ENCODE results near the gene NEMF. TPM values are rescaled to one million over a fixed set of nuclear protein-coding genes. Genes with fewer than 3 reads are reported as not detected.
"Not testable (repeated sequence)": the region's sequence is repeated elsewhere in the genome, so short reads cannot be mapped to it uniquely, and the experiment has no call there.

Gene NEMF
- total RNA-seq, 1 experiment from 2014 or later = 57.7 TPM

DNA sequence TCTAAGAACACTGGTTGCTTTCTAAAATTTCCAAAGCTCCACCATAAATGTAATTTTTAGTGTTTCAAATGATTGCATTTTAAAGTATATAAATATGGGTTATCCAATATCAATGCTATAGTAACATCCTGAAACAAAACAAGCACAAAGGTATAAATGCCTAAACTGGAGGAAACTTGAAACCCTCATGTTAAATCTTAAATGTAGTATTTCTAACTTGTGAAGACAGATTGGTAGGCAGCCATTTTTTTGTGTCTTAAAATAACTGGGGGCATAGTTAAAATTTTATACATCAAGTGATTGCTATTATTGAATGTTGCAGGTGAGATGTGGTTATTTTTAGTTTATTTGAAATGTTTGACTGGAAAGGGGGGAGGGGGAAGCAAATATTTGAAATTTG is 43.7 kb upstream of the NEMF start:
- Histone ChIP-seq H3K9ac (ENCODE audit: low read length) (peak overlapping the region; percentile 16; the same call in 1 of the 2 replicates), H4K20me1 (ENCODE audit: insufficient read depth) (peaks cover 18% of the 10 kb centered on the region; the same call in 1 of the 2 replicates), H3K36me3 (ENCODE audit: control insufficient read depth in 1 of 2, insufficient read depth in 2 of 2, low read length in 2 of 2) (peaks cover 21 to 30% of the 10 kb centered on the region in 2 experiments), H3K4me2 (ENCODE audit: low read length) (peak overlapping the region; percentile 78), H3K4me1 (ENCODE audit: control insufficient read depth in 1 of 2, insufficient read depth in 2 of 2, low read length in 2 of 2) (peaks cover 32 to 79% of the 10 kb centered on the region in 2 experiments), H3K79me2 (ENCODE audit: insufficient read depth, low read length) (peaks cover 58% of the 10 kb centered on the region)
- POLR2A ChIA-PET = interaction anchor here (1.1 kb wide), 1 partner anchor 105 kb away, joined by 3 read pairs; no protein-coding TSS in a partner anchor
- BruUV-seq (replicated peaks); DNase-seq (ENCODE audit: low read depth, low spot score); H2AFZ ChIP-seq (ENCODE audit: low read depth, low read length, poor library complexity, severe bottlenecking); CTCF ChIA-PET; H3K9me2 ChIP-seq (ENCODE audit: insufficient read depth); intact Hi-C loops (cut with micrococcal nuclease); ATAC-seq; H3K4me3 ChIP-seq (replicated peaks in 1 of 2; ENCODE audit: low read depth in 1 of 2, low read length in 2 of 2); H3K9me3 ChIP-seq (ENCODE audit: control insufficient read depth in 1 of 2, insufficient read depth in 1 of 2, low read depth in 1 of 2, low read length in 2 of 2); H3K27me3 ChIP-seq (ENCODE audit: insufficient read depth, low read length); H3K27ac ChIP-seq (ENCODE audit: low read depth, low read length): not testable (repeated sequence)
- RAD21 ChIA-PET (ENCODE audit: low non-redundant PET in 1 of 2, low total read pairs in 2 of 2, uncharacterized antibody in 2 of 2, unreplicated experiment in 2 of 2) = interaction anchor here in 1 of 2 experiments (0.6 kb wide), 1 partner anchor 664 kb away, joined by 3 read pairs; the partner anchor contains the start of gene ATL1

DNA sequence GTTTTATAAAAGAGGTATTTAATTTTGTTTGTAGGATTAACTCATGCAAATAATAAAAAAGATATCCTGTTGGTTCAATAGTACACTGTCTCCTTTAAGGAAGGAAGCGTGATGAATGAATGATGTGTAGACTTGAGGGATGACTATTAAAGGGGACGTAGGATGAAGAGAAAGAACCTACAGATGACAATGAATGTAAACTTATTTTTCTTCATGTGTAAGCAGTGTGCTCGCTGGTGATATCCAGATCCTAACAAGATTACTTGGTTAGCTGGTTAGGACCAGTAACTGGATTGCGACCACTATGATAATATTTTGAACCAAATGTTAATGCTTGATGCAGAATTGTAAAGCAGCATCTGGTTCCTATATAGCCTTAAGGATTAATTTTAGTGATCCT is 42.9 kb upstream of the NEMF start:
- ATAC-seq (no peak), DNase-seq (ENCODE audit: low read depth, low spot score) (no peak)
- Histone ChIP-seq H3K36me3 (ENCODE audit: control insufficient read depth in 1 of 2, insufficient read depth in 2 of 2, low read length in 2 of 2) (peaks cover 21 to 30% of the 10 kb centered on the region in 2 experiments), H3K79me2 (ENCODE audit: insufficient read depth, low read length) (peaks cover 58% of the 10 kb centered on the region), H3K4me3 (replicated peaks in 1 of 2; ENCODE audit: low read depth in 1 of 2, low read length in 2 of 2) (no peak overlapping the region), H3K4me2 (ENCODE audit: low read length) (peak overlapping the region; percentile 78; the same call in 1 of the 2 replicates), H4K20me1 (ENCODE audit: insufficient read depth) (peaks cover 18% of the 10 kb centered on the region; the same call in 1 of the 2 replicates), H3K9ac (ENCODE audit: low read length) (peak overlapping the region; percentile 16; the same call in 1 of the 2 replicates), H2AFZ (ENCODE audit: low read depth, low read length, poor library complexity, severe bottlenecking) (no peak overlapping the region), H3K27me3 (ENCODE audit: insufficient read depth, low read length) (no peaks in the 10 kb centered on the region), H3K4me1 (ENCODE audit: control insufficient read depth in 1 of 2, insufficient read depth in 2 of 2, low read length in 2 of 2) (peaks cover 32 to 72% of the 10 kb centered on the region in 2 experiments), H3K9me3 (ENCODE audit: control insufficient read depth in 1 of 2, insufficient read depth in 1 of 2, low read depth in 1 of 2, low read length in 2 of 2) (no peaks in the 10 kb centered on the region), H3K9me2 (ENCODE audit: insufficient read depth) (no peaks in the 10 kb centered on the region), H3K27ac (ENCODE audit: low read depth, low read length) (no peak overlapping the region)
- intact Hi-C loops (cut with micrococcal nuclease) = no loop called here
- POLR2A ChIA-PET = interaction anchor here (0.6 to 1.1 kb wide), 2 partner anchors 11 to 106 kb away, joined by 3 read pairs; no protein-coding TSS in a partner anchor
- CTCF ChIA-PET = no interaction called here
- RAD21 ChIA-PET (ENCODE audit: low non-redundant PET in 1 of 2, low total read pairs in 2 of 2, uncharacterized antibody in 2 of 2, unreplicated experiment in 2 of 2) = no interaction called here
- no TSS peak for BruUV-seq (replicated peaks)
- TF ChIP-seq EZH2phosphoT487 (IDR thresholded peaks at IDR 0.05; ENCODE audit: borderline replicate concordance) (no peak), POLR2AphosphoS5 (IDR thresholded peaks at IDR 0.05; ENCODE audit: low read depth, low read length) (0 out of 2 replicates have a peak, but pooled peaks have one; percentile 29)

DNA sequence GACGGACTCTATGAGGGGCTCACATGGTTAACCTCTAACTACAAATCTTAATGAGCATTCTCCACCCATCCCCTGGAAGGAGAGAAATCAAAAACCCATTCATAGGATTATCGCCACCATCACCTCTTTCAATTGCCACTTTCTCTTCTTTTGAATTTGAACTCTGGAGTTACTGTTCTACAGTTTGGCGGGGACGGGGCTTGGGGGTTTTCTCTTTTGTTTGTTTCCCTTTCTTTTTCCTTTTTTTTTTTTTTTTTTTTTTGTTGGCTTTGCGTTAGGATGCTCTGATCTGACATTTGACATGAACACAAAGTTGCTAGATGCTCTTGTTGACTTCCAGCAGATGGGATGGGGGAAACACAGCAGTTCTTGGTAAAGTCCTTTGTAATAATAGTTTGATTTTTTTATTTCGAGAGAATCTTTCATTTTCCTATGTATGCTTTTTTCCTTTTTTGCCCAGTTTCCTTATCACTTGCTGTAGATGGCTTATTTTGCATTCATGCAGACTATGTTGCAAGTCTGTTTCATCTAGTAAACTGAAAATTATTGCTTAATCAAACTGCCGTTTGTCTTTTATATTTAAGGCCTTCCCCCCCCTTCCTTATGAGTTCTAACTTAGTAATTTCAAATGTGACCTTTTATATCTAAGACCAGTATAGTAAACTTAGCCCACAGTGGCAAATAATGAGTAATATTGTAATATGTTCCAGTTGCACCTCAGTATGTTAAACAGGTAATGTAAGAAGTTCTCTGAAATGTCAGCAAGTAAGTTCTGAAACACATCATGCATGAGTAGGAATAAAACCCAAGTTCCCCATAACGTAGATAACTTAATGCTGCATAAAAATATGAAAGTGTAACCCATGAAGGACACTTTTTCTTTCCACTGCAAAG is 41.9 kb upstream of the NEMF start:
- CTCF ChIA-PET; BruUV-seq (replicated peaks); H3K27me3 ChIP-seq (ENCODE audit: insufficient read depth, low read length); H3K9me2 ChIP-seq (ENCODE audit: insufficient read depth); H3K9me3 ChIP-seq (ENCODE audit: control insufficient read depth in 1 of 2, insufficient read depth in 1 of 2, low read depth in 1 of 2, low read length in 2 of 2); H2AFZ ChIP-seq (ENCODE audit: low read depth, low read length, poor library complexity, severe bottlenecking); RAD21 ChIA-PET (ENCODE audit: low non-redundant PET in 1 of 2, low total read pairs in 2 of 2, uncharacterized antibody in 2 of 2, unreplicated experiment in 2 of 2); POLR2A ChIA-PET; ATAC-seq; DNase-seq (ENCODE audit: low read depth, low spot score): not testable (repeated sequence)
- Histone ChIP-seq H4K20me1 (ENCODE audit: insufficient read depth) (peaks cover 18% of the 10 kb centered on the region; the same call in 1 of the 2 replicates), H3K36me3 (ENCODE audit: control insufficient read depth in 1 of 2, insufficient read depth in 2 of 2, low read length in 2 of 2) (peaks cover 21 to 30% of the 10 kb centered on the region in 2 experiments), H3K4me2 (ENCODE audit: low read length) (peak overlapping the region; percentile 78), H3K4me3 (replicated peaks in 1 of 2; ENCODE audit: low read depth in 1 of 2, low read length in 2 of 2) (peak overlapping the region; percentile 72 to 94), H3K27ac (ENCODE audit: low read depth, low read length) (peak overlapping the region; percentile 99), H3K9ac (ENCODE audit: low read length) (peak overlapping the region; percentile 99), H3K79me2 (ENCODE audit: insufficient read depth, low read length) (peaks cover 58% of the 10 kb centered on the region), H3K4me1 (ENCODE audit: control insufficient read depth in 1 of 2, insufficient read depth in 2 of 2, low read length in 2 of 2) (peaks cover 32 to 68% of the 10 kb centered on the region in 2 experiments)
- intact Hi-C loops (cut with micrococcal nuclease) = loop anchor here (5.0 kb wide), 1 partner anchor 108 kb away; no protein-coding TSS in a partner anchor
